Measurements from ENCODE around the gene NLE1. TPM values are rescaled to one million over a fixed set of nuclear protein-coding genes. Genes with fewer than 3 reads are reported as not detected.

Gene NLE1
- total RNA-seq, 2 donors from 2014 or later: 8.1 to 10.7 TPM

DNA sequence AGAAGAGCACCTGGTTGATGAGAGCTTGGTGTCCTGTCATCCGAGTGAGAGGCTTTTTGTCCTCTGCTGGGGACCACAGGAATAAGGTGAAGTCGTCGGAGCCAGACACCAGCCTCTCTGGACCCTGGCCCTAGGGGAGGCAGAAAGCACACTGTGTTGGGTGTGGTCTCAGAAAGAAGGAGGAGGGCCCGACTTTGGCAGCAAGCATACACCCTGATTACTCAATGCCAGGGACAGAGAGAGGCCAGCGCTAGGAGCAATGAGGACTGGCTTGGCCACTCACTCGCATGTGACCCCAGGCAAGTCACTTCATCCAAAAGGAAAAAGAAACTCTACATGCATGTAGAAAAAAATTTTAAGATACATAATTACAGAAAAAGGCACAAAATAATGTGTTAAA is 6.8 kb downstream of the NLE1 start:
- H3K4me3 ChIP-seq: no peak overlapping the region
- no peaks in the 10 kb centered on the region for H3K9me3 ChIP-seq
- H3K36me3 ChIP-seq: peaks cover 59% of the 10 kb centered on the region
- TF ChIP-seq, protein P1, sequence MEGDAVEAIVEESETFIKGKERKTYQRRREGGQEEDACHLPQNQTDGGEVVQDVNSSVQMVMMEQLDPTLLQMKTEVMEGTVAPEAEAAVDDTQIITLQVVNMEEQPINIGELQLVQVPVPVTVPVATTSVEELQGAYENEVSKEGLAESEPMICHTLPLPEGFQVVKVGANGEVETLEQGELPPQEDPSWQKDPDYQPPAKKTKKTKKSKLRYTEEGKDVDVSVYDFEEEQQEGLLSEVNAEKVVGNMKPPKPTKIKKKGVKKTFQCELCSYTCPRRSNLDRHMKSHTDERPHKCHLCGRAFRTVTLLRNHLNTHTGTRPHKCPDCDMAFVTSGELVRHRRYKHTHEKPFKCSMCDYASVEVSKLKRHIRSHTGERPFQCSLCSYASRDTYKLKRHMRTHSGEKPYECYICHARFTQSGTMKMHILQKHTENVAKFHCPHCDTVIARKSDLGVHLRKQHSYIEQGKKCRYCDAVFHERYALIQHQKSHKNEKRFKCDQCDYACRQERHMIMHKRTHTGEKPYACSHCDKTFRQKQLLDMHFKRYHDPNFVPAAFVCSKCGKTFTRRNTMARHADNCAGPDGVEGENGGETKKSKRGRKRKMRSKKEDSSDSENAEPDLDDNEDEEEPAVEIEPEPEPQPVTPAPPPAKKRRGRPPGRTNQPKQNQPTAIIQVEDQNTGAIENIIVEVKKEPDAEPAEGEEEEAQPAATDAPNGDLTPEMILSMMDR (IDR thresholded peaks at IDR 0.05): no peak
- H3K4me1 ChIP-seq (ENCODE audit: control insufficient read depth in 1 of 2, low read depth in 2 of 2): peaks cover 0 to 2% of the 10 kb centered on the region in 2 donors
- H3K27ac ChIP-seq: no peak overlapping the region
- DNase-seq (ENCODE audit: low spot score) (no peak), ATAC-seq (ENCODE audit: insufficient number of reproducible peaks, low FRiP score, low read depth) (no peak)
- H3K27me3 ChIP-seq (replicated peaks; ENCODE audit: insufficient read depth): no peaks in the 10 kb centered on the region

DNA sequence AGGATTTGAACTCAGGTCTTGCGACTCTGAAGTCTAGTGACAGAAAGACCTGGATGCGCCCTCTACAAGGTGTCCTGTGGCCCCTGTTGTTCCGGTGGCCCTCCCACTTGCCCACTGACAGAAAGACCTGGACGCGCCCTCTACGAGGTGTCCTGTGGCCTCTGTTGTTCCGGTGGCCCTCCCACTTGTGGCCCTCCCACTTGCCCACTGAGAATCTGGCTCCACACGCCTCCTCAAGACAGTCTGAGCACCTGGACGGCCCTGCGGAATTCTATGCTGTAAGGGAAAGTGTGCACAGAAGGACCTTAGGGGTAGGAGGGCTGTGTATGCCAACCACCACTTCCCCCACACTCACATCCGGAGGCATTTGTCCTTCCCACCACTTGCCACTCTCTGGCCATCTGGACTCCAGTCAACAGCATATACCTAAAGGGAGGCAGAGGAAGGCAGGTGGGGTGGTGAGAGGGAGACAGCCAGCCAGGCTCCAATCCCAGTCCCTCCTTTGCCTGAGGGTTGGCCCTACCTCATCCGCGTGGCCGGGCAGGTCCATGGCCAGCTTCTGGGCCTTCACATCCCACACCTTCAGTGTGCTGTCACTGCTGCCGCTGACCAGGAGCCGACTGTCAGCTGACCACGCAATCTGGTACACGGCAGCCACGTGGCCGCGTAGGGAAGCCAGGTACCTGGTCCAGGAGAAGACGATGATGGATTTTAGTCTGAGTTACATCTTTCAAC is 9.1 kb downstream of the NLE1 start:
- H3K27me3 ChIP-seq (replicated peaks; ENCODE audit: insufficient read depth): no peaks in the 10 kb centered on the region
- H3K9me3 ChIP-seq: no peaks in the 10 kb centered on the region
- DNase-seq (ENCODE audit: low spot score) (no peak), ATAC-seq (ENCODE audit: insufficient number of reproducible peaks, low FRiP score, low read depth) (no peak)
- TF ChIP-seq, protein P1 (IDR thresholded peaks at IDR 0.05): no peak
- no peak overlapping the region for H3K4me3 ChIP-seq
- H3K36me3 ChIP-seq: peaks cover 53% of the 10 kb centered on the region
- no peaks in the 10 kb centered on the region for H3K4me1 ChIP-seq (ENCODE audit: control insufficient read depth in 1 of 2, low read depth in 2 of 2)
- no peak overlapping the region for H3K27ac ChIP-seq

DNA sequence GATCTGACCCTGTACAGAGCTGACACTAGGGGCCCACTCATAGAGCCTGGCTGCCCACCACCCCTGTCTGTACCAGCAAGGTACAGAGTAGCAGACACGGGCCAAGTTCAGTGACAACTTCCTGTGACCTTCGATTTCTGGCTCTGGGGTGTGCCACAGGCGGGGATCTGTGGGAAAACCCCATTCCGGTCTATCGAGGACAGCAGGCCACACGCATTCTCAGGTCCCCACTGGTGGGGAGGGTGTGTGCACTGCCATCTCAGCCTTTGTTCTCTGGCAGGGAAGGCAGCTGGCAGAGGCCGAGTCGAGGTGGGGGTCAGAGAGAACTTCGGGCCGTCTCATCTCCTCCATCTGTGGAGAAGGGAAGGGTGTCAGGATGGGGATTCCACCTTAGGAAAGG is 10.0 kb downstream of the NLE1 start:
- no peaks in the 10 kb centered on the region for H3K4me1 ChIP-seq (ENCODE audit: control insufficient read depth in 1 of 2, low read depth in 2 of 2)
- no peak for ATAC-seq (ENCODE audit: insufficient number of reproducible peaks, low FRiP score, low read depth)

DNA sequence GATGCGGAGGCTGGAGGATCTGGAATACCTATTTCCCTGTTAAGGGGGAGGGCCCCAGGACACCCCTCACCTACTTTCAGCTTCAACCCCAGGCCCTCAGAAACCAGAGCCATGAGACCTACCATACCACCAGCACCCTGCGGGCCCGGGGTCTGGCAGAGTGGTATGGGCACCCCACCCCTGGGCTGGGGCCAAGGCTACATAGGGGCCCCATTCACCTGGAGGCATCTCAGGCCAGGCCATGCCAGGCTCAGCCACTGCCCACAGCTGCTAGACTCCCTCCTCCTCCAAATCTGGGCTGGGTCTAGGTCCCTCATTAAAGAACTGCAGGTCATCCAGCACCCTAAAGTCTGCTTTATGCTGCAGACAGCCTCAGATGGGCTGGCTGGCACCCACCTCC is 11.7 kb downstream of the NLE1 start:
- ATAC-seq (ENCODE audit: insufficient number of reproducible peaks, low FRiP score, low read depth) (no peak), DNase-seq (ENCODE audit: low spot score) (no peak)
- Histone ChIP-seq H3K9me3 (no peaks in the 10 kb centered on the region), H3K27me3 (replicated peaks; ENCODE audit: insufficient read depth) (no peaks in the 10 kb centered on the region), H3K27ac (no peak overlapping the region), H3K4me3 (no peak overlapping the region), H3K36me3 (peaks cover 31% of the 10 kb centered on the region), H3K4me1 (ENCODE audit: control insufficient read depth in 1 of 2, low read depth in 2 of 2) (no peaks in the 10 kb centered on the region)
- TF ChIP-seq, protein P1 (IDR thresholded peaks at IDR 0.05): no peak

More for the DNA sequence above, 10.0 kb downstream of the NLE1 start:
- H3K4me3 ChIP-seq: no peak overlapping the region
- no peak for DNase-seq (ENCODE audit: low spot score)
- H3K9me3 ChIP-seq: no peaks in the 10 kb centered on the region
- H3K27ac ChIP-seq: no peak overlapping the region
- TF ChIP-seq, protein P1 (IDR thresholded peaks at IDR 0.05): no peak
- H3K27me3 ChIP-seq (replicated peaks; ENCODE audit: insufficient read depth): no peaks in the 10 kb centered on the region
- H3K36me3 ChIP-seq: peaks cover 46% of the 10 kb centered on the region

DNA sequence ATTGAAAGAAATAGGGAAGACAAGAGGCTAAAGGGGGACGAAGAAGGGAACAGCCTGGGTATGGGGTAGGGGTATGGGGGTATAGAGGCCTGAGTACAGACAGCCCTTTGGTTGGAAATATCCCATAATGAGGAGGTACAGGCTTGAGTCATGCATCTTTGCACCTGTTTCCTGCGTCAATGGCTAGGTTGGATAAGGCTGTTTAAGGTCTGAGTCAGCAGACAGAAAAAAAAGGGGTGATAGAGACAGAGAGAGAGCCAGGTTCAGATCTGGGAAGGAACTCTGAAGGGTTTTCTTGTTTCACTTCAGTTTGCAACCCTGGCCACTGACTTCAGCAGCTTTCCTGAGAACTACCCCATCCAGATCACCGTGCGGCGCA is 12.1 kb downstream of the NLE1 start:
- H3K27ac ChIP-seq: no peak overlapping the region
- no peaks in the 10 kb centered on the region for H3K4me1 ChIP-seq (ENCODE audit: control insufficient read depth in 1 of 2, low read depth in 2 of 2)
- DNase-seq (ENCODE audit: low spot score) (no peak), ATAC-seq (ENCODE audit: insufficient number of reproducible peaks, low FRiP score, low read depth) (no peak)
- TF ChIP-seq, protein P1 (IDR thresholded peaks at IDR 0.05): no peak
- H3K27me3 ChIP-seq (replicated peaks; ENCODE audit: insufficient read depth): no peaks in the 10 kb centered on the region
- H3K4me3 ChIP-seq: no peak overlapping the region
- H3K36me3 ChIP-seq: peaks cover 28% of the 10 kb centered on the region
- H3K9me3 ChIP-seq: no peaks in the 10 kb centered on the region

Measured in thoracic aorta (tissue), 2 donors.